Tongue (tissue), 2 donors: ENCODE results near the gene LRP2. TPM values are rescaled to one million over a fixed set of nuclear protein-coding genes. Genes with fewer than 3 reads are reported as not detected.

Source experiments
- DNase-seq: peaks from one replicate; pipeline ENCODE4 v3.0.0-alpha.2; 2015
- total RNA-seq: library from RNA; depleted of rRNA; stranded (reverse); fragments of >200 nt; gene quantifications from one replicate; pipeline ENCODE4 v1.2.3, GENCODE V29; 2014

The LRP2 gene
- total RNA-seq, 1 donor from 2014 or later: 0.10 TPM

- DNase-seq: no peak
These were observed 272.1 kb downstream of the LRP2 start for GRCh38 chr2:169090133-169090820.

GRCh38 chr2:169089182-169089581 is 273.2 kb downstream of the LRP2 start:
- no peak for DNase-seq

- DNase-seq: no peak
These were observed 274.5 kb downstream of the LRP2 start for GRCh38 chr2:169087757-169088379.

- DNase-seq: no peak
These were observed 275.4 kb downstream of the LRP2 start for GRCh38 chr2:169086893-169087467.

- DNase-seq: no peak
These were observed 279.3 kb downstream of the LRP2 start for GRCh38 chr2:169082995-169083394.

- DNase-seq: no peak
These were observed 280.8 kb downstream of the LRP2 start for GRCh38 chr2:169081551-169081950.

GRCh38 chr2:169080250-169081069 is 281.9 kb downstream of the LRP2 start:
- DNase-seq: no peak

- no peak for DNase-seq
These were observed 284.6 kb downstream of the LRP2 start for GRCh38 chr2:169077674-169078240.

Other genes with a start within 250 kb of the LRP2 start
- gene BBS5, start 117.0 kb upstream of the LRP2 start, total RNA-seq: 12.2 TPM
- gene KLHL41, start 147.2 kb upstream of the LRP2 start, total RNA-seq: 2,840 TPM
- 38.6 TPM for gene FASTKD1, start 211.3 kb upstream of the LRP2 start, total RNA-seq
- 46.1 TPM for gene PPIG, start 221.8 kb upstream of the LRP2 start, total RNA-seq